Neuron (in vitro differentiated cells): Measurements from ENCODE around the gene DDX31.

ENCODE experiments used
- H2AFZ ChIP-seq: one replicate; pipeline ENCODE4 v1.6.1; 2013; ENCODE audit warnings: low read depth, mild to moderate bottlenecking, inconsistent platforms, low read length, moderate library complexity
- H3K27me3 ChIP-seq: one replicate; pipeline ENCODE4 v1.6.1; 2013; ENCODE audit warnings: low read length; ENCODE audit not compliant: insufficient read depth
- H3K36me3 ChIP-seq: one replicate; pipeline ENCODE4 v1.6.1; 2013; ENCODE audit warnings: low read length; ENCODE audit not compliant: insufficient read depth
- H3K4me1 ChIP-seq: one replicate; pipeline ENCODE4 v1.6.1; 2013; ENCODE audit warnings: low read length; ENCODE audit not compliant: insufficient read depth
- H3K4me3 ChIP-seq: 2 replicates; pipeline ENCODE4 v1.5.1; 2013; ENCODE audit warnings: mild to moderate bottlenecking, low read length, moderate library complexity
- H3K9me3 ChIP-seq: one replicate; pipeline ENCODE4 v1.6.1; 2013; ENCODE audit warnings: low read length

The DDX31 gene

GRCh38 chr9:132626285-132626684 is 43.5 kb downstream of the DDX31 start:
- no peaks in the 10 kb centered on the region for H3K4me1 ChIP-seq
- peaks cover 64% of the 10 kb centered on the region for H3K36me3 ChIP-seq
- no peaks in the 10 kb centered on the region for H3K9me3 ChIP-seq
- no peaks in the 10 kb centered on the region for H3K27me3 ChIP-seq
- no peak overlapping the region for H3K4me3 ChIP-seq
- no peak overlapping the region for H2AFZ ChIP-seq

DNA sequence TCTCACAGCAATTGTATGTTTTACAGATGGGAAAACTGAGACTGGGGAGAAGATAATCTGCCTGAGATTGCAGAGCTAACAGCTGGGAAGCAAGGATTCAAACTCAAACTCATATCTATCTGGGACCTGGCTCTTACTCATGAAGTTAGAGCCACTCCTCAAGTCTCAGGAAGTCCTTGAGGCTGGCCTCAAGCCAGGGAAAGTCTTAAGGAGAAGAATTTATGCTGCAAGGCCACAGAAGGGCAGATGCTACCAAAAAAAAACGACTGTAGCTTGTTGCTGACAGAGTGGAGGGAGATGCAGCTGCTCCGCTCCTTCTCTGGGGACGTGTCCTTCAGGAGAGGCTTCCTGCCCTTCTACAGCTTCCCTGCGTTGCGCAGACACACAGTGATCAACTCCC is 47.6 kb downstream of the DDX31 start:
- Histone ChIP-seq H3K4me1 (peaks cover 11% of the 10 kb centered on the region), H3K36me3 (peaks cover 42% of the 10 kb centered on the region), H3K9me3 (no peaks in the 10 kb centered on the region), H3K4me3 (no peak overlapping the region), H2AFZ (no peak overlapping the region), H3K27me3 (no peaks in the 10 kb centered on the region)

- no peak overlapping the region for H2AFZ ChIP-seq
- no peaks in the 10 kb centered on the region for H3K9me3 ChIP-seq
- H3K4me3 ChIP-seq, result no peak overlapping the region
- H3K36me3 ChIP-seq, result peaks cover 50% of the 10 kb centered on the region
- H3K27me3 ChIP-seq, result no peaks in the 10 kb centered on the region
- peaks cover 11% of the 10 kb centered on the region for H3K4me1 ChIP-seq
Observed at GRCh38 chr9:132616725-132617124, 53.1 kb downstream of the DDX31 start.

GRCh38 chr9:132615774-132616173 is 54.0 kb downstream of the DDX31 start:
- H3K36me3 ChIP-seq, result peaks cover 59% of the 10 kb centered on the region

GRCh38 chr9:132614324-132614723 is 55.5 kb downstream of the DDX31 start:
- Histone ChIP-seq H2AFZ (no peak overlapping the region), H3K27me3 (no peaks in the 10 kb centered on the region), H3K36me3 (peaks cover 66% of the 10 kb centered on the region), H3K4me3 (no peak overlapping the region), H3K9me3 (no peaks in the 10 kb centered on the region), H3K4me1 (peaks cover 2% of the 10 kb centered on the region)

More at GRCh38 chr9:132615774-132616173, 54.0 kb downstream of the DDX31 start:
- H2AFZ ChIP-seq, result no peak overlapping the region
- no peak overlapping the region for H3K4me3 ChIP-seq
- H3K9me3 ChIP-seq, result no peaks in the 10 kb centered on the region
- H3K27me3 ChIP-seq, result no peaks in the 10 kb centered on the region
- H3K4me1 ChIP-seq, result peaks cover 11% of the 10 kb centered on the region

DNA sequence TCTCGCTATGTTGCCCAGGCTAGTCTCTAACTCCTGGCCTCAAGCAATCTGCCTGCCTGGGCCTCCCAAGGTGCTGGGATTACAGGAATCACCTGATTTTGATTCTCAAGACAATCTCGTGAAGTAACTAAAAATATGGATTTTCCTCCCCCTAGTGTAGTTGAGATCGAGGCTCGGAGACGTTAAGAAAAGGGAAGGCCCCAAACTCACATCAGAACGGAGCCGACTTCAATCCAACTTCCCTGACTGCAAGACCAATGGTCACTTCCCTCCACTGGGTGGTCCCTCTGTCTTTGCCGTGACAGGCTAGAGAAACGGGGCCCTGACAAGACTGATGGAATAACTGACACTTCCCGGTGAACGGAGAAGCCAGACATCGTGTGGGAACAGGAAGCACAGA is 59.1 kb downstream of the DDX31 start:
- Histone ChIP-seq H3K36me3 (peaks cover 45% of the 10 kb centered on the region), H3K4me1 (no peaks in the 10 kb centered on the region), H3K9me3 (no peaks in the 10 kb centered on the region), H2AFZ (no peak overlapping the region), H3K27me3 (no peaks in the 10 kb centered on the region), H3K4me3 (no peak overlapping the region)

- Histone ChIP-seq H3K9me3 (no peaks in the 10 kb centered on the region), H3K4me3 (no peak overlapping the region), H3K4me1 (no peaks in the 10 kb centered on the region), H3K27me3 (no peaks in the 10 kb centered on the region), H3K36me3 (peaks cover 40% of the 10 kb centered on the region), H2AFZ (no peak overlapping the region)
Observed at GRCh38 chr9:132609829-132610228, 60.0 kb downstream of the DDX31 start.

DNA sequence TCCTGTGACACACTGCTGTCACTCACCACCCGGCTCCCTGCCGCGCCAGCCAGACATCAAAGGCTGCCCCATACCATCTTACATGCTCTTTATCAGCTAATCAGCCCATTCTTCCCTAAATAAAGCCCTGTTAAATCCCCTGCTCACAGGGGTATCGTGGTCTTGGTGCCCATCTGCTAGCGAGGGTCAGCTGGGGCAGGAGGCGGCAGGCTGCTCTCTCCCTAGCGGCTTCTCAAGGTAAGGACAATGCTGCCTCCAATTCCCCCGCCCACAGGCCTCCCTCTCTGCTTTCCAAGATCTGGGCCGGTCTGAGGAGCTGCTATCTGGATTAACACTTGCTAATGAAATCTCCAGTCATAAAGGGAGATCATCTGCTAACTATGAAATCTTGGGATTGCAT is 60.6 kb downstream of the DDX31 start:
- H3K4me1 ChIP-seq, result no peaks in the 10 kb centered on the region
- no peaks in the 10 kb centered on the region for H3K27me3 ChIP-seq
- no peak overlapping the region for H2AFZ ChIP-seq
- peaks cover 41% of the 10 kb centered on the region for H3K36me3 ChIP-seq
- H3K9me3 ChIP-seq, result no peaks in the 10 kb centered on the region
- no peak overlapping the region for H3K4me3 ChIP-seq

DNA sequence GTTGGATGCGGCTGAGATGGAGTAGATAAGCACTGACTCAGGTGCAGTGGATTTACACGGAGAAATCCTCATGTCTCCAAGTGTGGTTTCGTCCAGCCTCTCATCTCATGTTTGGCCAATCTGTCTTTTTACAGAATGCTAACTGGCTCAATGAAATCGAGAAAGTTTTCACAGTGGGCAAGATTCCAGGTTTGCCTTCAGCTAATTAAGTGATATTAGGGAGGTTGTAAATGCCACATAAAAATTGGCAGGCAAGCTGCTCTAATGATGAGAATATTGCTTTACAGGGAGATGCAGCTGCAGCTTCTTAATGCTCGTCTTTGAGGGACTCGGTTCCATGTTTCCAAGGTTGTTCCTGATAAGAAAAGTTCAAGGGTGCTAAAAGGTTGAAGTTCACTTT is 63.7 kb downstream of the DDX31 start:
- H3K9me3 ChIP-seq, result no peaks in the 10 kb centered on the region
- no peak overlapping the region for H3K4me3 ChIP-seq
- H3K27me3 ChIP-seq, result no peaks in the 10 kb centered on the region
- H2AFZ ChIP-seq, result no peak overlapping the region
- peaks cover 37% of the 10 kb centered on the region for H3K36me3 ChIP-seq
- no peaks in the 10 kb centered on the region for H3K4me1 ChIP-seq

DNA sequence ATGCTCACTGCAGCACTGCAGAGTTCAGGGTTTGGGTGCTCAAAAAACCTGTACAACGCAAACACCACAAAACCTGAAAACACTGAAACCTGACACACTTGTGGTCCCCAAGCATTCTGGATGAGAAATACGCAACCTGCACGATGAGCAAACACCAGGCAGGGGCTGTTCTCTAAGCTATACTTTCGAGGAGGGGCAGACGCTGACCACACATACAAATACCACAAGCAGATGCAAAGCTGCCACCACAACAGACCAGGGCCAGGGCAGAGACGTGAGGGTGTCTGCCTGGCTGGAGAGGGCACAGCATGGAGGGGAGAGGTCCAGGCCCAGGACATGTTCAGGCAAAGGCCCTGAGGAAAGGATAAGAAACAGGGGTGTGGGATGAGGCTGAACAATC is 64.4 kb downstream of the DDX31 start:
- H3K4me1 ChIP-seq, result no peaks in the 10 kb centered on the region
- no peak overlapping the region for H2AFZ ChIP-seq
- H3K9me3 ChIP-seq, result no peaks in the 10 kb centered on the region
- H3K27me3 ChIP-seq, result no peaks in the 10 kb centered on the region
- H3K4me3 ChIP-seq, result no peak overlapping the region
- H3K36me3 ChIP-seq, result peaks cover 33% of the 10 kb centered on the region

GRCh38 chr9:132602207-132602606 is 67.6 kb downstream of the DDX31 start:
- H3K27me3 ChIP-seq, result no peaks in the 10 kb centered on the region
- no peak overlapping the region for H2AFZ ChIP-seq
- H3K9me3 ChIP-seq, result no peaks in the 10 kb centered on the region
- no peak overlapping the region for H3K4me3 ChIP-seq
- peaks cover 43% of the 10 kb centered on the region for H3K36me3 ChIP-seq
- H3K4me1 ChIP-seq, result no peaks in the 10 kb centered on the region

GRCh38 chr9:132600326-132600984 is 69.3 kb downstream of the DDX31 start:
- H3K36me3 ChIP-seq, result peaks cover 38% of the 10 kb centered on the region
- H3K27me3 ChIP-seq, result no peaks in the 10 kb centered on the region
- H3K4me1 ChIP-seq, result no peaks in the 10 kb centered on the region
- H2AFZ ChIP-seq, result no peak overlapping the region
- H3K4me3 ChIP-seq, result no peak overlapping the region
- H3K9me3 ChIP-seq, result no peaks in the 10 kb centered on the region

GRCh38 chr9:132597073-132597775 is 72.6 kb downstream of the DDX31 start:
- H3K9me3 ChIP-seq, result no peaks in the 10 kb centered on the region
- H3K27me3 ChIP-seq, result no peaks in the 10 kb centered on the region
- H3K4me1 ChIP-seq, result peaks cover 4% of the 10 kb centered on the region
- H2AFZ ChIP-seq, result no peak overlapping the region
- H3K4me3 ChIP-seq, result no peak overlapping the region
- H3K36me3 ChIP-seq, result peaks cover 40% of the 10 kb centered on the region
